Hepatocyte (in vitro differentiated cells): Measurements from ENCODE around the gene LHPP. TPM values are rescaled to one million over a fixed set of nuclear protein-coding genes. Genes with fewer than 3 reads are reported as not detected.

Experiments
- DNase-seq: peaks from one replicate; pipeline ENCODE4 v3.0.0-alpha.2; 2016; ENCODE audit warnings: low spot score
- H2AFZ ChIP-seq: fragments of 200-600 bp; sonication (generic); 2 replicates; pipeline ENCODE4 v1.6.0; 2016; ENCODE audit warnings: antibody characterized with exemption, mild to moderate bottlenecking
- H3K27ac ChIP-seq: fragments of 200-600 bp; sonication (generic); 2 replicates; pipeline ENCODE4 v1.5.1; 2016; ENCODE audit warnings: mild to moderate bottlenecking
- H3K27me3 ChIP-seq: fragments of 200-600 bp; sonication (generic); 2 replicates; pipeline ENCODE4 v1.6.1; 2016
- H3K36me3 ChIP-seq: fragments of 200-600 bp; sonication (generic); replicated peaks from 2 replicates; pipeline ENCODE4 v1.5.1; 2016; ENCODE audit warnings: low read depth; ENCODE audit not compliant: insufficient read depth
- H3K4me1 ChIP-seq: fragments of 200-600 bp; sonication (generic); 2 replicates; pipeline ENCODE4 v1.5.1; 2016; ENCODE audit warnings: mild to moderate bottlenecking, moderate library complexity; ENCODE audit not compliant: insufficient read depth
- H3K4me2 ChIP-seq: fragments of 200-600 bp; sonication (generic); 2 replicates; pipeline ENCODE4 v1.6.0; 2016
- H3K4me3 ChIP-seq: fragments of 200-600 bp; sonication (generic); 2 replicates; pipeline ENCODE4 v1.5.1; 2016; ENCODE audit warnings: mild to moderate bottlenecking
- H3K79me2 ChIP-seq: fragments of 200-600 bp; sonication (generic); 2 replicates; pipeline ENCODE4 v1.6.0; 2017; ENCODE audit warnings: mild to moderate bottlenecking
- H3K9me2 ChIP-seq: fragments of 200-600 bp; sonication (generic); replicated peaks from 2 replicates; pipeline ENCODE4 v1.6.0; 2017; ENCODE audit warnings: mild to moderate bottlenecking; ENCODE audit not compliant: insufficient read depth
- H3K9me3 ChIP-seq: fragments of 200-600 bp; sonication (generic); 2 replicates; pipeline ENCODE4 v1.5.1; 2016; ENCODE audit warnings: low read depth, mild to moderate bottlenecking
- H4K20me1 ChIP-seq: fragments of 200-600 bp; sonication (generic); 2 replicates; pipeline ENCODE4 v1.6.0; 2016; ENCODE audit warnings: mild to moderate bottlenecking; ENCODE audit not compliant: insufficient read depth, poor library complexity, severe bottlenecking
- EZH2 ChIP-seq: fragments of 200-600 bp; sonication (generic); IDR thresholded peaks from 2 replicates; pipeline ENCODE4 v1.6.1; 2016; ENCODE audit warnings: antibody characterized with exemption, mild to moderate bottlenecking, borderline replicate concordance
- EZH2phosphoT487 ChIP-seq: fragments of 200-600 bp; sonication (generic); IDR thresholded peaks from one replicate; pipeline ENCODE4 v1.6.1; 2018; ENCODE audit warnings: antibody characterized with exemption, mild to moderate bottlenecking, low read depth, moderate library complexity; ENCODE audit not compliant: unreplicated experiment, severe bottlenecking
- WGBS: methylation state at CpG from one replicate; pipeline ENCODE4 v1.1.6; 2016; ENCODE audit warnings: low lambda C conversion rate; ENCODE audit errors: missing lambda C conversion rate; 5-methylcytosine and 5-hydroxymethylcytosine counted together
- polyA plus RNA-seq: library from polyadenylated mRNA; unstranded; fragments of >200 nt; fragmentation: Nextera tagmentation; extraction: Ambion mirVana; gene quantifications from 2 replicates; pipeline ENCODE4 v1.2.1, GENCODE V29; 2016
- total RNA-seq: library from RNA; depleted of rRNA; stranded (reverse); fragments of >200 nt; gene quantifications from 2 replicates; pipeline ENCODE4 v1.2.3, GENCODE V29; 2014
- TF ChIP-seq, protein P1 (sequence below): fragments of 200-600 bp; sonication (generic); IDR thresholded peaks from 2 replicates; pipeline ENCODE4 v1.5.1; 2016; ENCODE audit warnings: antibody characterized with exemption, mild to moderate bottlenecking; ENCODE audit not compliant: poor library complexity

LHPP gene
- total and polyA plus RNA-seq, 2 experiments from 2014 or later: 29.4 to 30.3 TPM

DNA sequence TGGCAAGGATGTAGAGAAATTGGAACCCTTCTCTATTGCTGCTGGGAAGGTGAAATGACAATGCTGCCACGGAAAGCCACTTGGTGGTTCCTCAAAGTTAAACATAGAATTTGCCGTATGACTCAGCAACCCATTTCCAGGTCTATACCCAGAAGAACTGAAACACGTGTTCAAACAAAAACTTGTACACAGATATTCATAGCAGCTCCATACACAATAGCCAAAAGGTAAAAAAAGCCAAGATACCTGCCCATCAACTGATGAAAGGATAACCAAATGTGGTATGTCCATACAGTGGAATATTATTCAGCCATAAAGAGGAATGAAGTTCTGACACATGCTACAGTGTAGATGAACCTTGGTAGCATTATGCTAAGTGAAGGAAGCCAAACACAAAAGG, 39.1 kb downstream of the LHPP start:
- TF ChIP-seq EZH2phosphoT487 (no peak), EZH2 (no peak)
- TF ChIP-seq, protein P1, sequence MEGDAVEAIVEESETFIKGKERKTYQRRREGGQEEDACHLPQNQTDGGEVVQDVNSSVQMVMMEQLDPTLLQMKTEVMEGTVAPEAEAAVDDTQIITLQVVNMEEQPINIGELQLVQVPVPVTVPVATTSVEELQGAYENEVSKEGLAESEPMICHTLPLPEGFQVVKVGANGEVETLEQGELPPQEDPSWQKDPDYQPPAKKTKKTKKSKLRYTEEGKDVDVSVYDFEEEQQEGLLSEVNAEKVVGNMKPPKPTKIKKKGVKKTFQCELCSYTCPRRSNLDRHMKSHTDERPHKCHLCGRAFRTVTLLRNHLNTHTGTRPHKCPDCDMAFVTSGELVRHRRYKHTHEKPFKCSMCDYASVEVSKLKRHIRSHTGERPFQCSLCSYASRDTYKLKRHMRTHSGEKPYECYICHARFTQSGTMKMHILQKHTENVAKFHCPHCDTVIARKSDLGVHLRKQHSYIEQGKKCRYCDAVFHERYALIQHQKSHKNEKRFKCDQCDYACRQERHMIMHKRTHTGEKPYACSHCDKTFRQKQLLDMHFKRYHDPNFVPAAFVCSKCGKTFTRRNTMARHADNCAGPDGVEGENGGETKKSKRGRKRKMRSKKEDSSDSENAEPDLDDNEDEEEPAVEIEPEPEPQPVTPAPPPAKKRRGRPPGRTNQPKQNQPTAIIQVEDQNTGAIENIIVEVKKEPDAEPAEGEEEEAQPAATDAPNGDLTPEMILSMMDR: no peak
- H3K9me3 ChIP-seq: no peaks in the 10 kb centered on the region
- H3K9me2 ChIP-seq: no peaks in the 10 kb centered on the region
- H3K36me3 ChIP-seq: no peaks in the 10 kb centered on the region
- H3K4me1 ChIP-seq: no peaks in the 10 kb centered on the region
- H3K4me3 ChIP-seq: no peak overlapping the region
- no peak overlapping the region for H3K27ac ChIP-seq
- H3K4me2 ChIP-seq: no peak overlapping the region
- H2AFZ ChIP-seq: no peak overlapping the region
- H3K27me3 ChIP-seq: no peaks in the 10 kb centered on the region
- H3K79me2 ChIP-seq: no peaks in the 10 kb centered on the region
- WGBS: 97% methylated on average over 3 of the region's 3 CpGs
- no peak for DNase-seq
- H4K20me1 ChIP-seq: no peaks in the 10 kb centered on the region

DNA sequence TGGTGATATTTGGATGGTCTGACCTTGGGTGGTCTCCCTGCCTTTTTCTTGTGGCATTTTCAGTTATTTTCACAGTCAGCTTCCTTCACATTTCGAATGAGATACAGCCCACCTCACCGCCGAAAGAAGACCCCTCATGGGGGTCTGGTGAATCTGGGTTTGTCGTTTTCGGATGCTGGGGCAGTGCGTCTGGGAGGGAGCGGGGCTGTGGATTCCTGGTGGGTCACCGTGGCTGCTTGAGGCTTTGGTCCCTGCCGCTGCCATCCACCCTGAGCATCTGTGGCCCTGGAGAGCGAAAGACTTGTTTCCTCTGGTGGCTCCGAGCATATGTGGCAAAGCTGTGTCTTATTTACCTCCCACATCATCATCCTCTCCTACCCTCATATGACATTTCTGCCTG, 43.1 kb downstream of the LHPP start:
- H3K27me3 ChIP-seq: no peaks in the 10 kb centered on the region
- H3K79me2 ChIP-seq: no peaks in the 10 kb centered on the region
- no peaks in the 10 kb centered on the region for H3K9me2 ChIP-seq
- H3K4me2 ChIP-seq: no peak overlapping the region
- no peak overlapping the region for H3K4me3 ChIP-seq
- no peaks in the 10 kb centered on the region for H3K9me3 ChIP-seq
- H3K27ac ChIP-seq: no peak overlapping the region
- WGBS: 92% methylated on average over 11 of the region's 11 CpGs
- H3K36me3 ChIP-seq: no peaks in the 10 kb centered on the region
- H4K20me1 ChIP-seq: no peaks in the 10 kb centered on the region
- no peaks in the 10 kb centered on the region for H3K4me1 ChIP-seq
- DNase-seq: no peak
- no peak overlapping the region for H2AFZ ChIP-seq
- TF ChIP-seq EZH2phosphoT487 (no peak), EZH2 (no peak)
- TF ChIP-seq, protein P1: no peak

DNA sequence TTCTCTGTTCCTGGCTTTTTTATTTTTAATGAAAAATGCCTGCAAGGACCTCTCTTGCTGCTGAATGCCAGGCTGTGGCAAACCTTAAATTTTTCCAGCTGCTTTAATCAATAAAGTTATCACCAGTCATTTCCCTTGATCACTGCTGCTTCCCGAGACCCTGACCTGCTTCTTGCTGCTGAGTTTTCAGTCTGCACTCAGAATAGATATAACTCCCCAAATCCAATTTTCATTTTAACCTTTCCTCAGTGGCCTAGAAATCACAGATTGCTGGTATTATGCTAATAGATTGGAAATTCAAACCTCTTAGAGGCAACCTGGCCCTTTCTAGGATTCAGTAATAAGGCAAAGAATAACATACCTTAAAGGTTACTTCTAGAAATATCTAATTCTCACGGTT, 43.7 kb downstream of the LHPP start:
- Histone ChIP-seq H3K36me3 (no peaks in the 10 kb centered on the region), H3K27me3 (no peaks in the 10 kb centered on the region), H3K4me1 (no peaks in the 10 kb centered on the region), H3K9me3 (no peaks in the 10 kb centered on the region), H3K9me2 (no peaks in the 10 kb centered on the region), H3K27ac (no peak overlapping the region), H2AFZ (no peak overlapping the region), H3K4me3 (no peak overlapping the region), H3K4me2 (no peak overlapping the region), H3K79me2 (no peaks in the 10 kb centered on the region), H4K20me1 (no peaks in the 10 kb centered on the region)
- no peak for DNase-seq
- no peak for TF ChIP-seq EZH2
- TF ChIP-seq EZH2phosphoT487: no peak
- TF ChIP-seq, protein P1: no peak
- WGBS: 77% methylated on average over 2 of the region's 2 CpGs
